Sciatic nerve (tissue), 2 donors: ENCODE results near the gene YWHAB. TPM values are rescaled to one million over a fixed set of nuclear protein-coding genes. Genes with fewer than 3 reads are reported as not detected.

Source experiments
- ATAC-seq: fragments of 200-7000 bp; cut with Tn5 transposase; one replicate; pipeline ENCODE4 v1.9.1; 2020; ENCODE audit warnings: mild to moderate bottlenecking, moderate library complexity
- DNase-seq: peaks from one replicate; pipeline ENCODE4 v3.0.0-alpha.2; 2020; ENCODE audit warnings: low spot score
- intact Hi-C: fragments of 100-400 bp; cut with DNase I; formaldehyde crosslinking; loops from one replicate; pipeline ENCODE4 v1.14.2; 2022
- total RNA-seq: library from RNA; stranded (reverse); fragmentation: NEBNext Ultra II Directional; extraction: Animal tissue kit (Norgen Biotek cat#: 25700); gene quantifications from one replicate; pipeline ENCODE4 v1.2.1, GENCODE V29; 2021
- donor health status: DM: no; HTN: no; CAD: no.
- donor health status: DM: no; HTN: no; CAD: no.

Gene YWHAB
- total RNA-seq, 1 donor from 2014 or later: 126 TPM

DNA sequence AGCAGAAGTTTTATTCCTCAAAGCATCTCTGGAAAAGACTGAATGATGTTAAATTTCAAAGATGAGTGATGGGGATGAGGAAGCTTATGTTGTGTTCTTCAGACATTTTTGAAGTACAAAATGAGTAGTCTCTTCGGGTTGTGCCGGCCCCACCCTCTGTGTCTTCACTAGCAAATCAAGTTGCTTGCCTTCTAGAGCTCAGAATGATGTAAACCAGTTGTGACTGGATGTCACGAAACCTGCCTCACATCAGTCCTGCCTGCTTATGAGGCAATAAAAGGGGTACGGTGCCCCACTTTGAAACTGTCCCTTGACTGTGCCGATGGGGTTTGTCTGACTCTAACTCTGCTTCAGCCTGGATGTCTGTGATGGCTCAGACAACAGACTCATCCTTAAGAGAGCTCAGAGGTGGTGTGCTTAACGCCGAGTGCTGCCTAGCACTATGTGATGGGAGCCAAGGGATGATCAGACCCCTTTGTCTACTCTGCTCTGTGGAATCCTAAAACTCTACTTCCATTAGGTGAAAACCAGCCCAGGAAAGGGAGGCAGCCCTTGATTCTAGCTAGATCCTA lies 55.7 kb downstream of the YWHAB start:
- intact Hi-C loops: no loop called here
- no peak for ATAC-seq
- DNase-seq: no peak

DNA sequence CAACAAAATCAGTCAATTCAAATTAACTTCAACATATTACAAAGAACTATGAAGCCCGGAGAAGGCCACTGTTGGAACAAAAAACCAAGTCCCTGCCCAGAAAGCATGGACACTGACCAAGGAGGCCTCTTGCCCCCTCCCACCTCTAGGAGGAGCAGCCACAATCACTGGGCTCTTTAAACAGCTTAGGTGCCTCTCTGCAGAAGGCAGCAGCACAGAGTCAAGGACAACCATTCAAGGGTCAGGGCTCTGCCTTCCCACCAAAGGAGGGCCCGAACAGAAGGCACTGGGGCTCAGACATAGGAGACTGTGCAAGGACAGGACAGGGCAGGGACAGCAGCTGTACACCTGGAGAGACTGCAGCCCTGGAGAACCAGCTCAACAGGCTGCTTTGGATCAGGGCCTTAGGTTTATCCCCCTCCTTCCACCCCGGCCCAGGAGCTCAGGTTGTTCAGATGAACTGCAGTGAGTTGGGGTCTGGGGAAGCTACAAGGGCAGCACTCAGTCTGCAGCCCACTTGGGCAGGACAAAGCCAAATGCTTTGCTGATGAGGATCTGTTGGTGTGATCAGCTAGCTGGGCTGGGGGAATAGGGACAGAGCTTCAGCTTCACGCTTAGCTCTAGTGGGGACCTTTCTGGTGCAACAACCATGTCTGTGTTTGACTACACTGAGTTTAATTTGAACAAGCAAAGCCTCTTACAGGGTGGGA lies 56.9 kb downstream of the YWHAB start:
- DNase-seq (no peak), ATAC-seq (no peak)
- intact Hi-C loops: no loop called here

- DNase-seq: no peak
- intact Hi-C loops: no loop called here
- no peak for ATAC-seq
Observed at GRCh38 chr20:44943828-44944227, 58.3 kb downstream of the YWHAB start.

DNA sequence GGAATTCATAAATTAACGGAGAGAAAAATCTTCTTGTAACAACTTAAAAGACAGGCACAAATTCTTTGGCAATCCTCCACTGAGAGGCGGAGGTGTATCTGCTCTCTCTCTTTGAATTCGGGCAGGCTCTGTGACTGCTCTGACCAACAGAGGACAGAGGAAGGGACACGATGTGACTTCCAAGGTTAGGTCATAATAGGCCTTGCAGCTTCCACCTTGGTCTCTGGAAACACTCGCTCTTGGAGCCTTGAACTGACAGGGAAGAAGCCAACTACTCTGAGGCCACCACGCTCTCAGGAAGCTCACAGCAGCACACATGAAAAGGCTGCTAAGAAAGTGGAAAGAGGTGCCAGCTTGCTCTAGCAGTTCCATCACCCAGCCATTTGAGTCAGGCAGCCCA lies 59.8 kb downstream of the YWHAB start:
- DNase-seq: no peak
- intact Hi-C loops: no loop called here
- ATAC-seq: no peak

GRCh38 chr20:44946271-44946852 lies 60.9 kb downstream of the YWHAB start:
- DNase-seq (no peak), ATAC-seq (no peak)
- intact Hi-C loops: no loop called here

- intact Hi-C loops: no loop called here
- DNase-seq: no peak
- no peak for ATAC-seq
Observed at GRCh38 chr20:44948107-44948506, 62.6 kb downstream of the YWHAB start.

DNA sequence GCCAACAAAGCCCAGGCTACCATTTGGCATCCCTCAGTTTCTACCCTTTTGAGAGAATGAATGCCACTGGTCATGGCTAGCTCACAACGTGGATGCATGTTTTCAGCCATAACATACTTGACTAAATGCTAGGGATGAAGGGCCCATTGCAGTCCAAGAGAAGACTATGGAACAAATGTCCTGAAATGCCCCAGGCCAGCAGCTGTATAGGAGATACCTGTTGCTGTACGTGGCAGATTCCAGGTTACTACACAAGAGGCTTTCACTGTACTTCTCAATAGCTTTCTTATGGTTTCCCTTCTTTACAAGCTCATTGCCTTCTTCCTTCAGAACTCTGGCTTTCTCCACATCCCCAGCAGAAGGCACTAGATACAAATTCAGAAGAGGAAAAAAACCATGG lies 63.0 kb downstream of the YWHAB start:
- ATAC-seq (no peak), DNase-seq (no peak)
- intact Hi-C loops: no loop called here

DNA sequence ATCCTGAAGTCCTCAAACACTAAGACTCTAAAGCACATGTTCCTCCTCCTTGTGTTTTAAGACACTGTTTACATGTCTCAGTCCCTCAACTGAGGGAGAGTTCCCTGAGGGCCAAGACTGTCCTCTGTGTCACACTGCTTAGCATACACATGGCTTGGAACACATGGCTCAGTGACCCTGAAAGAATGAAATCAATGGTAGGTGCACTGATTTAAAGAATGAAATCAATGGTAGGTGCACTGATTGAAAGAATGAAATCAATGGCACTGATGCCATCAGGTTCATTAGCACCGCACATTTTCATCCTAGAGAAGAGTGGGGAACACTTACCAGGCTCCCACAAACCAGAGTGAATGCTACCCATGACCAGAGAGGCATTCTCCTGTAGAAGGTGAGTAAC lies 64.9 kb downstream of the YWHAB start:
- ATAC-seq (no peak), DNase-seq (no peak)
- intact Hi-C loops: no loop called here

DNA sequence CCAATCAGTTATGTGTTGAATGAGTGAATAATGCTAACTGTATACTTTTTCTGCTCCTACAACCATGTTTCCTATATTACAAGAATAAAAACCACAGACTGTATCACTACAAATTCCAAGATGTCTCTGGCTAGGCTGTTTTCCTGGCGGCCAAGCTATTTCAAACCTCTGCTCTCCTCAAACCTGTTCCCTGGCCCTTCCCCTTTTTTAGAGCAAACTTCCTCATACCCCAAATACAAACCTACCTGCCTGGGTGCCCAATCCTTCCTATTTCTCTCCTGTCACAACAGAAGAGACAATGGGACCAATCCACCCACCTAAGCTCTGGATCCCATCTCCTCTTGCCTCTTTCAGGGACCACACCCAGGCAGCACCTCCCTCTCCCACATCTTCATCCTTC lies 67.2 kb downstream of the YWHAB start:
- intact Hi-C loops: no loop called here
- DNase-seq (no peak), ATAC-seq (no peak)

DNA sequence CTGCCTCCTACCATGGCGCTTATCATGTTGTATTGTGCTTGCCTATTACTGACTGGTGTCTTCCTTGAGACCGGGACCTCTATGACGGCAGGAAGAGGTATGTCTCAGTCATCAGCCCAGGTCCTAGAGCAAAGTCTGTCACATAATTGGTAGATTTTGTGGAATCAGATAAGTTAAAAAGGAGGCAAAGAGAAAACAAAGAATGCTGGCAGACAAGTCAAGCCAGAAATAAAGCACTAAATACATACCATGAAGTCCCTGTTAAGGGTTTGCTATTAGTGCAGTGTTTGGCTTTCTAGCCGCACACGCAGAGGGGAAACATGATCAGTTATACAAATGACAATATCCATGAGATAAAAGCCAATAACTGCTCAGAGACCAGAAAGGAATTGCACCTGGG lies 68.7 kb downstream of the YWHAB start:
- DNase-seq (no peak), ATAC-seq (no peak)
- intact Hi-C loops: no loop called here

DNA sequence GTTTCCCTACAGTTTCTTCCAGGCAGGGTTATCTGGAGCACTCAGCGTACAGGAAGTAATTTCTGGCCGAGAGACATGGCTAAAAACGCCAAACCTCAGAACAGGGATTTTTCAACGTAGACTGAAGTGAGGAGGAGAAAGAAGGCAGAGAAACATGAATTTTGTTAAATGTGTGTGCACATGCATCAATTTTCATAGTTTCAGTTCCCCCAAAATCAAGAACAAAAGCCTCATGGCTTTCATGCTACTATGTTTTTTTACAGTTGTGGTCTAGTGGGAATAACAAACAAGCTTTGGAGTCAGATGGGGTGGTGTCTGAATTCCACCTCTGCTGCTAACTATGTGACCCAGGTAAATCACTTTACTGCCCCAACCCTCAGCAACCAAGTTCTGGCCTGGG lies 69.8 kb downstream of the YWHAB start:
- no peak for ATAC-seq
- intact Hi-C loops: no loop called here
- no peak for DNase-seq

GRCh38 chr20:44956410-44956809 lies 70.9 kb downstream of the YWHAB start:
- intact Hi-C loops: no loop called here
- DNase-seq (no peak), ATAC-seq (no peak)

Other genes starting within 250 kb of the YWHAB start
- 7.7 TPM for gene ADA, start 234.0 kb upstream of the YWHAB start, total RNA-seq
- 147 TPM for gene CCN5, start 170.3 kb upstream of the YWHAB start, total RNA-seq
- 3.2 TPM for gene KCNK15, start 139.8 kb upstream of the YWHAB start, total RNA-seq
- gene RIMS4, start 75.2 kb upstream of the YWHAB start, total RNA-seq: 8.0 TPM
- gene PABPC1L, start 24.4 kb downstream of the YWHAB start, total RNA-seq: 15.6 TPM
- 19.3 TPM for gene TOMM34, start 74.7 kb downstream of the YWHAB start, total RNA-seq
- gene STK4, start 80.8 kb downstream of the YWHAB start, total RNA-seq: 43.8 TPM
- not detected for gene KCNS1, start 215.4 kb downstream of the YWHAB start, total RNA-seq
- gene WFDC5, start 229.5 kb downstream of the YWHAB start, total RNA-seq: not detected
- gene WFDC12, start 238.8 kb downstream of the YWHAB start, total RNA-seq: not detected